ENCODE measurements around the gene CRADD. TPM values are rescaled to one million over a fixed set of nuclear protein-coding genes. Genes with fewer than 3 reads are reported as not detected.

Gene CRADD
- total RNA-seq, 1 donor from 2014 or later, result 8.7 TPM

DNA sequence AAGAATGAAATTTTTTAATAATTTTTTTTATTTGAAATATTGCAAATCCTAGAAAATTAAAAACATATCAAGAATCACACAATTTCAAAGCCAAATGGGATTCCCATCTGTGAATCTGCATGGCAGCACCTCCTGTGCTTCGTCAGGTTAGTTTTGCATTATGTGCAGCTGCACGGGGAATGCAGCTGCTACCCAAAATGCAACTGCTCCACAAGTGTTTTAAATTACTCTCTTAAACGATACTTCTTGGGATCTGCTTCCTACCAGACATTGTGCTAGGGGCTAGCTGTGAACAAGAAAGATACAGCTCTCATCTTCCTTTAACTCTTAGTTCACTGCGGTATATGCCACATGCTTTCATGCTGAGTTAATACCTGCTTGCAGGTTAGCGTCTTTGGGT, 154.2 kb downstream of the CRADD start:
- intact Hi-C loops (cut with micrococcal nuclease), result no loop called here

DNA sequence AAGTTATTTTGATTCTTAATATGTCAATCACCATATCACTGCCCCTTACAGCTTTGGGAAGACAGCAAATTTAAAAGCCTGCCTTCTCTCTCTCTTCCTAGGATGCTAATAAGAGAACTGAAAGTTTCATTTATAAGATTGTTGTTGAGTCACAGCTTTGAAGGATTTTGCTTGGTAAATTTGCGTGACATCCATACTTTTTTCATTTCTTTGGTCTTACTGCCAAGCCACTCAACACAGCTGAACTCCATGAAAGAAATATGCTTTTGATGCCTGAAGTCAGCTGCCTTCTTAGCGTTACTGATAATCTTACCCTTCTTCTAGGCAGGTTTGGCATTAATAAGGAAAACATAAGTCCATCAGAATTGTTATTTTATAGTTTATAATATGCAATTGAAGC, 155.0 kb downstream of the CRADD start:
- intact Hi-C loops (cut with micrococcal nuclease), result no loop called here

DNA sequence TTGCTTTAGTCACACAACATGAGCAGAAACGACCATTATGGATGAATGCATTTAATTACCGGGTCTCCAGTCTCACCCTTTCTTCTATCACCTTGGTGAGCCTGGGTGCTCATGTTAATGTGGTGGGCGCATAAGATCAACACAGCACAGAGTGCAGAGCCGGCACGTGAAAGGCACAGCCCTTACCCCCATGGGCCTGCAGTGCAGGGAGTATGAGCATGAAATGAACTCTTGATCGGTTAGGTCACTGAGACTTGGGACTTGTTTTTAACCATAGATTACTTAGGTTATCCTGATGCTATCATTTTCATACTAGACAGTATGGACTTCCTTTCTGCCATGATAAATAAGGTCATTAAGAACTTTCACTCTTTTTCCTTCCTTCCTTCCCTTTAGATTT, 156.8 kb downstream of the CRADD start:
- intact Hi-C loops (cut with micrococcal nuclease), result no loop called here

DNA sequence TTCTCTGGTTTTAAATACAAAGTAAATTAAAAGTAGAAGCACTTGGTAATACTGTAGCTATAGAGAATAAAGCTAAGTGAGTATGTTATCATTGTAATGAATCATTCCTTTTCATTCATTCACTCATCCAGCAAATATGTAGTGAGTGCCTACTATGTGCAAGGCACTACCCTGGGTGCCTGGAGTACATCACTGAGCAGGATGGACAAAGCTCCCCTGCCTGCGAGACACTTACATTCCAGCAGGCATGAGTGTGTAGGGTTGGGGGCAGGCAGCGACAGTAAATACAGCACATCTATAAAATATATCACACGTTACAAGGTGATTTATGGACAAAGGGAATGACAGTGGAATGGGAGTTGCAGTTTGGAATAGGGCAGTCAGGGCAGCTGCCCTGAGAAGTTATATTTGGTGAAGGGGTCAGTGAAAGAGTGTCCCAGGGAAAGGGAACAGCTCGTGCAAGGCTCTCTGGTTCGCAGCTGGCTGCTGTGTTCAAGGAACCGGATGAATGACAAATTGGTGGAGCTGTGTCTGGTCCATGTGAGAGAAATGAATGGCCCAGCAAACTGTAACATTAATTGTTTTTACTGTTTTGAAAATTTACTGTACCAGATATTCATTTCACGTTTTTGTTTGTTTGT, 159.6 kb downstream of the CRADD start:
- intact Hi-C loops (cut with micrococcal nuclease), result no loop called here

DNA sequence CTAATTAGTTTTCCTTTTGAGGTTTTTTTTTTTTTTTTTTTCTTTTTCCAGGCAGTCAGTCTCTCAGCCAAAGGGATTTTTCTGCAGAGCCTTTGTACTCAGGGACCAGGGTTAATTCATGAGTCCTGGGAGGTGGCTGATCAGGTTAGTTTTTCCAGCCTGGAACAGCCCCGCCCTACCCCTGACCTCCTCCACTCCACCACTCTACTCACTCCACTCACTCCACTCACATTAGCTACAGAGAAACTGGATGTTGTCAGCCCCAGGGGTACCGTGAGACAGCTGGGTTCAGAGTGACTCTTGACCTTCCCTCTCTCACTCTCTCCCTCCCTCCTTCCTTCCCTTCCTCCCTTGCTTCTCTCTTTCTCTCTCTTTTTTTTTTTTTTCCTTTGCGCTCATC, 161.0 kb downstream of the CRADD start:
- intact Hi-C loops (cut with micrococcal nuclease), result no loop called here

DNA sequence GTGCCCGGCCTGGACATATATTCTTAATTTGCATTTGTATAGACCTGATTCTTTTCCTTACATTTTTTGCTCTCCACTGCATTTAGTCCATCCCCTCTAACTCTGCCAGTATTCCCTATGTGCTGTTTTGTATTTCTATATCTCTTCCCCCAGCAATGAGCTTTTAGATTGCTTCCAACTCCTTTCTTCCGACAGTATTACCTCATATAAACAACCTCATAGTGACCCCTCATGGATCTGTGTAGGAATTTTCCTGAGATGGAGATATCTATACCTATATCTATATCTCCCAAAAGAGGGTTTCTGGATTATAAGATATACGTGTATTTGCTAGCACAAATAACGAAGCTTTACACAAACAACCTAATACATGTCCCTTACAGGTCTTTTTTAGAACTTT, 161.9 kb downstream of the CRADD start:
- intact Hi-C loops (cut with micrococcal nuclease), result no loop called here

DNA sequence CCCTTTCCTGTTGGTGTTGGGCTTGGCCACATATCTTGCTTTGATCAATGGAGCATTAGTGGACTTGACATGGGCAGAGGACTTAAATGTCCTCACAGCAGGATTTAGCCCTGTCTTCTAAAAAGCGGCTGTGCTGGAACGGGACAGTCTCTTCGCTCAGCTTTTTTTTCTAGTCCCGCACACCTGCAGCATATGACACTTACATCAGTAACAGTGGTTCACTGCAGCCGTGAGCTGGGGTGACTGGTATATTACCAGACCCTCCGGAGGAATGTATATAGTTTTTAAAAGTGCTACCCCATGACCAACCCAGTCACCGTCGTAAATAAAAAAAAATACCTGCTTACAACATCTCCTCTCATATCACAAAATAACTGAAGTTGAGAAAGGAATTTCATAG, 164.5 kb downstream of the CRADD start:
- intact Hi-C loops (cut with micrococcal nuclease), result no loop called here

DNA sequence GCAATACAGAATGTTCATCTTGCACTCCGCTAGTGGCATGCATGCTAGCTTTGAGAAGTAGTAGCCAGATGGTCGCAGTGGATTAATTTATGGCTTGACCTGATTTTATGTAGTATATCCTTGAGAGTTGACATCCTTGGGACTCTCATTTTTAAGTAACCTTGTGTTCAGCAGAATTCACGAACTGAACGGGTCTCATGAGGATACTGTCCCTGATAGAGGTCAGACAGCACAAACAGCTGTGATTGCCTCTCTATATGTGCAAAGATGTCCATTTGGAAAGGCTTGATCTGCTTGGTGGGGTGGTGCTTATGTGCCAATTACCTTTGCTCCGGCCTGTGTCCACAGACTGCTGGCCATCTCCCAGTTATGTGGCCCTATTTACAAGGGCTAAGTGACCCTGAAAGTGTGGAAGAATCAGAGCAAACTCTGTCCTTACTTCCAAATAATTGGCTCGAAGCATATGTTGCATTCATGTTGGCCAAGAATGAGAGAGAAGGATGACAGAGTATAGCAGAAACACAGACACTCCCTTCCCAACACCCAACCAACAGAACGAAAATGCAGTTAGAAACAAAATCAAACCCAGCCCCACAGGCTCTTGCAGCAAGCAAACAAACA, 167.1 kb downstream of the CRADD start:
- intact Hi-C loops (cut with micrococcal nuclease), result no loop called here

DNA sequence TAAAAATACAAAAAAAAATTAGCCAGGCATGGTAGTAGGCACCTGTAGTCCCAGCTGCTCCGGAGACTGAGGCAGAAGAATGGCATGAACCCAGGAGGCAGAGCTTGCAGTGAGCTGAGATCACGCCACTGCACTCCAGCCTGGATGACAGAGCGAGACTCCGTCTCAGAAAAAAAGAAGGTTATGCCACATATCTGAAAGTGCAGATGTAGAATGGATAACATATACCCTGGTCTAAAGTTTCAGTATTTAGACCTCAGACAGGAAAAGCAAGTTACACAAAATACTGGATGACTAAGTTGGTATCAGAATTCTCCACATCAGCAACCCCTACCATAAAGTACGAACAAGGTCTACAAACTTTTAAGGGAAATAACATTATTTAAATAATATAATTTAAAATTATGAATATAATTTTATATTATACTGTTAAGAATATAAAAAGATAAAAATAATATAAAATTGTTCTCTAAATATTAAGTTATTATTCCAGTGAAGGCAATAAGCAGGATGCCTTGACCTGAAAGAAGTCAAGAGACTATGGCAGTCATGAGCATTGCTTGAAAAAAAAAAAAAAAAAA, 169.9 kb downstream of the CRADD start:
- intact Hi-C loops (cut with micrococcal nuclease), result loop anchor here (1.0 to 5.0 kb wide), 10 partner anchors 34 to 277 kb away; partner anchors contain the start of gene CRADD

DNA sequence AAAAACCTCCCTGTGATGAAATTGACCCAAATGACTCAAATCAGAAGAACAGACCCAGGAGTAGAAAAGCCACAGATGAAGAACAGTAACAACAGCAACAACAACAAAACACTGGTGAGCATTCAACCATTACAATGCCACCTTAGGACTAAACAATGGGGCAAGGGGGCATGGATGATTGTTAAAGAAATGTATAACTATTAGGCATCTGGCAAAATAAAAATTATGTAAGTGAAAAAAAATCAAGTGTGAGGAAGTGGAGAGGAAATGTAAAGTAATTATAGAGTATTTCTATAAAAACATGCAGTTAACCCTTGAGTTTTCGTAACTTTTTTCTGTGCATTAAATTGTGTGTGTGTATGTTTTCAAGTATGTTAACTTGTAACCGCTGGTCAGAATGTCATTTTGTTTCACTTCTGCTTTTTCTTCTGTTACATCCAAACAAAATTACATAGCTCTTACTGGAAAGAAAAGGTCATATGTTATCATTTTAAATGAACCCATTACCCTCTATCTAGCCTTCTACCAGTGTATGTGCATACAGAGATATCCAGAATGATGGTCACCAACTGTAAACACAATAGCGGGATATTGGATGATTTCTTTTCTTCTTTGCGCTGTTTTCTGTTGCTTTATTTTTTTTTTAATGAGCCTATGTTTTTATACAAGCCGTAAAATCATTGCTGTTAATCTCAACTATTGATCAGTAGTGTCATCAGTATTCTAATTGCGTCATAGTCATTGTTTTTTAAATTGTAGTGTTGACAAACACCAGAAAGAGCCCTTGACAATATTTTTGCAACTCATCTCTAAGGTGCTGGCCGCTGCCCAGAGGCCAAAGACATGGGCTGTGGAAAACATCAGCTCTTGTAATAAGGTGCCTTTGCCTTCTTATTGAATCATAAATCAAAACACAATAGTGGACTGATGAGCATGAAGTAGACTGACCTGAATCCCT, 170.6 kb downstream of the CRADD start:
- intact Hi-C loops (cut with micrococcal nuclease), result loop anchor here (1.0 to 5.0 kb wide), 11 partner anchors 34 to 277 kb away; partner anchors contain the start of gene CRADD

DNA sequence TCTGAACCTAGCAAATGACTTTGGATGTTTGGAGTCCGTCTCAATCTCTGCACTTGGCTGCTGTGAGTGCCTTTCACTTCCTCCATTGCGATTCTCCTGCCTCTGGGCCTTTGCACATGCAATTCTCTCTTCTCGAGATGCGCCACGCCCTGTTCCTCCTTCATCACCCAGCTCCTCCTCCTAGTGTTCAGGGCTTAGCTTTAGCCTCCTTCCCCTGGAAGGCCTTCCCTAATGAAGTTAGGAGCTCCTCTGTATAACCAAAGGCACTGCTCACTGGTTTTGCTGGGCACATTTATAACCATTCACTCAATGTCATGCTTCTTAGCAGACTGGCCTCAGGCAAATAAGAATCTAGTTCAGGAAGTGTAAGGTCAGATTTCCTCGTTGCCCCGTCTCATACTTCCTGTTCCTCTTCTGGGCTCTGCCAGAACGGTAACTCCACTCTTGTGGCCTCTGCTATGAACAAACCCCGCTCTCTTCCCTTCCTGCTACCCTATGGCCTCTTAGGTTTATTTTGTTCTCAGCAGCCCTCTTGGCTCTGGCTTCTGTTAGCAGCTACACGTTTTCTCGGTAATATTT, 171.4 kb downstream of the CRADD start:
- intact Hi-C loops (cut with micrococcal nuclease), result loop anchor here (2.0 to 5.0 kb wide), 3 partner anchors 41 to 256 kb away; no protein-coding TSS in a partner anchor

DNA sequence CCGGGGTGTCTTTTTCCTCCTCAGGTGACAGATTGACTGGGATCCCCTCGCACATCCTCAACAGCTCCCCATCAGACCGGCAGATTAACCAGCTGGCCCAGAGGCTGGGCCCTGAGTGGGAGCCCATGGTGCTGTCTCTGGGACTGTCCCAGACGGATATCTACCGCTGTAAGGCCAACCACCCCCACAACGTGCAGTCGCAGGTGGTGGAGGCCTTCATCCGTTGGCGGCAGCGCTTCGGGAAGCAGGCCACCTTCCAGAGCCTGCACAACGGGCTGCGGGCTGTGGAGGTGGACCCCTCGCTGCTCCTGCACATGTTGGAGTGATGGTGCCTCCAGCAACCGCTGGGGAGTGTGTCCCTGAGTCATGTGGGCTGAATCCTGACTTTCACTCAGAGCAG, 172.8 kb downstream of the CRADD start:
- intact Hi-C loops (cut with micrococcal nuclease), result loop anchor here (2.0 to 5.0 kb wide), 3 partner anchors 43 to 258 kb away; no protein-coding TSS in a partner anchor

DNA sequence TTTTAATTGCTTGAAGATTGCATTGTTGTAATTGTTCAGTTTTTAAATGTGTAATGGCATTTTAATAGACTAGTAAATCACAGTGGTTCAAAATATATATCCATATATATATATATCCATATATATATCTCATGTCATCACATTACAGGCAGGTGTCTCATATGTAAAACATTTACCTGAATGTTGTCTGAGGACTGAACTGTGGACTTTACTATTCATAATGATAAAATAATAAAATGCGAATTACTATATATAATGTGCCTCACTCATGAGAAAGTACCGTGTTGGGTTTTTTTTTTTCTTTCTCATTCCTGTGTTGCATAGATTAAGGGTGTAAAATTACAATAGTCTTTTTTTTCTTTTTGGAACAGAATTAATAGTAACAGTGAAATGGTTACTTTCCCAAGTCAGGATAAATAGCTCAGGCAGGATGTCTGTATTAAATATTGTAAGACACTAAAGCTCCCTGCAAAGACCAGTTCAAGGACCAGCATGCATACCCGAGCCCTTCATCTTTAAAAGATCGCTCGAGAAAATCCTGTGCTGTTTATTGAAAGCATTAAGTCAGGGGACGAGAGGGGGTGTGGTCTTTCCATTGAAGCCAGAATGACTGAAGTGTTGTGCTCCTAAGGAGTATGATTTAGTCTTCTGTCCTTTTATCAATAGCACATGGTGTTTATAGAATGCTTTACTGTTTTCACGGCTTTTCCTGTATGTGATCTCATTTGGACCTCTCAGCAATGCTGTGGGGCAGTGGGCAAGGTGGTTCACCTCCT, 173.5 kb downstream of the CRADD start:
- intact Hi-C loops (cut with micrococcal nuclease), result loop anchor here (1.0 kb wide), 2 partner anchors 31 to 252 kb away; no protein-coding TSS in a partner anchor

DNA sequence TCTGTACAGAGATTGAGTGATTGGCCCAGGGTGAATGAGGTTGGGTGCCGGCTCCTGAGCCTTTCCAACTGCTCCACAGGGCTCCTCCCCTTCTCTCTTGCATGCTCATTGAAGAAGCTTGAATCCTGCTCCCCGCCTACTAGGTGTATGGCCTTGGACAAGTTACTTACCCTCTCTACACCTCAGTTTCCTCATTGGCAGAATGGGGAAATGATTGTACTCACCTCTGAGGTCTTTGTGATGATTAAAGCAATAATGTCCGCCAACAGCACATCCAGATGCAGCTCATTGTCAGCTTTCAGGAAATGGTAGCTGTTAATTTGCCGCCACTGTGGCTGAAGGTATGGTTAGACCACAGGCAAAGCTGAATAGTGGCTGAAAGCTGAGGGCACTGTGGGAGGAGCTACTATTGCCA, 174.1 kb downstream of the CRADD start:
- intact Hi-C loops (cut with micrococcal nuclease), result loop anchor here (1.0 kb wide), 2 partner anchors 30 to 251 kb away; no protein-coding TSS in a partner anchor

DNA sequence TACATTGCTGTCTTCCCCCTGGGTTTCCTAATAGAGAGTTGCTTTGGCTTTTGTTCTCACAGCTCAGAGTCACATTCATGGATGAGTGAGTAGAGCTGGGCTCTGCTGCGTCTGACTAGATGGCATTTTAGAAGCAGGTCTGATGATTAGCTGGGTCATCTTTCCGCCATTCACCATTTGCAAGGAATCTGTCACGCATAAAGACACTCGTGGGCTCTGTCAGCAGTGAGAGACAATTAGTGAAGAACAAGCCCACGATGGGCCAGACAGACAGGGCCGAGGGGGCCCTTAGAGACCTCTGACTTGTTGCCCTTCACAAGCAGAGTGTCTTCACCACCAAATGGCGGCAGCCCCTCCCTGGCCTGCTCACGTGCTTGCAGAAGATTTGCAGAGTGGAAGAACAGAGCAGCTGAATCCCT, 175.0 kb downstream of the CRADD start:
- intact Hi-C loops (cut with micrococcal nuclease), result no loop called here

DNA sequence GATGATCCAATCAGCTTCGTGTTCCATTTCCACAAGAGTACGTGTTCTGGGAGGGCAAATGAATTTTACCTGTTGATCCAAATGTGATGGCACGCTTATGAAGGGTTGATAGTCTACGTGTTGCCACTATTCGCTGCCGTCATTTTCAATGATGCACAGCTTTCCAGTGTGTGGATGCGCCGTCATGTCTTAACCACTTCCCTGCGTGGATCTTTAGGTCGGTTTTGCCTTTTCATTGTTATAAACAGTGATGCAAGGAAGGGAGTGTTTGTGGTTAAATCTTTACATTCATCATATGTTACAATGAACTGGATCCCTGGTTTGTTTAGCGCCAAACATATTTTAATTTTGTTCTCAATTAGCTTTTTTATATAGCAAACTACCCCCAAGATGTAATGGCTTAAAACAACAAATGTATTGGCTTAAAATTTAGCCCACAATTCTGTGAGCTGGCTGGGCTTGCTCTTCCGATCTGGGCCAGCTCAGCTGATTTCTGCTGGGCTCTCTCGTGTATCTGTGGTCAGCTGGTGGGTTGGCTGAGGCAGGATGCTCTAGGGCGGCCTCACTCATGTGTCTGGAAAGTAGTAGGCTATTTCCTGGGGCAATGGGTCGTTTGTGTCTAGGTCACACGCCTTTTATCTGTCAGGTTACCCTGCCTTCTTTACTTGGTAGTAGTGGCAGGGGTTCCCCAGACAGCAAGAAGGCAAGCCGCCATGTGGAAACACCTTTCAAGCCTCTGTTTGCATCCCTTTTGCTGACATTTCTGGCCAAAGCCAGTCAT, 176.7 kb downstream of the CRADD start:
- intact Hi-C loops (cut with micrococcal nuclease), result no loop called here

DNA sequence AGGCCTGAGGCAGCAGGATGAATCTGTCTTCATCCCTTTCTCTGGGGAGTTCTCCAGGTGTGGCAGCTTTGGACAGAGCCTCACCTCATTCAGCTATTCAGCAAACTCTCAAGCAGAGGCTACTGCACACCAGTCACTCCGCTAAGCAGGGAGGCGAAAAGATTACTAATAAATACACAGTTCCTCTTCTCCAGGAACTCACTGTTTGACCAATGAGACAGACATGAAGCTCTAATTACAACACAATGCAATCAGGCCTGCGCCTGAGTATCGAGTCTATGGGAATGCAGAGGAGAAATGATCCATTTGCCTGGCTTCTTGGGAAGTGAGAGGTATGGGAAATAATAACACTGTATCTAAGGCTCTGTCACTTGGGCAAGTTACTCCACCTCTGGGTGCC, 178.1 kb downstream of the CRADD start:
- intact Hi-C loops (cut with micrococcal nuclease), result no loop called here

DNA sequence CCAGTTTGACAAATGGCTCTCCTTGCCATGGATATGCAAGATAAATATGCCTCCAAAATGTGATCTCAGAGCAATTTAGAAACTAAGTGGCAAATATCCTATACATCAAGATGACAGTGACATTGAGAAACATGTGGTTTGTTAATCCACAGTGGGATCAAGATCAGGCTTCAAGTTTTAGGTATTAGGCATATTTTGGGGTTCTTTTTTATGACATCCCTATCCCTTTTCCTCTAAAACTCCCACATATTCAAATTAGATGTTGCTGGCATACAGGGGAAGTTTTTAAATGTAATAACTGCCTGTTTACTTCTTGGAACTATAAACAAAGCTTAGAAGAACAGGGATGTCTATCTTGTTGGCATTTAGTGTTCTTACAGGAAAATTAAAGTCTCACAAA, 179.4 kb downstream of the CRADD start:
- intact Hi-C loops (cut with micrococcal nuclease), result no loop called here

DNA sequence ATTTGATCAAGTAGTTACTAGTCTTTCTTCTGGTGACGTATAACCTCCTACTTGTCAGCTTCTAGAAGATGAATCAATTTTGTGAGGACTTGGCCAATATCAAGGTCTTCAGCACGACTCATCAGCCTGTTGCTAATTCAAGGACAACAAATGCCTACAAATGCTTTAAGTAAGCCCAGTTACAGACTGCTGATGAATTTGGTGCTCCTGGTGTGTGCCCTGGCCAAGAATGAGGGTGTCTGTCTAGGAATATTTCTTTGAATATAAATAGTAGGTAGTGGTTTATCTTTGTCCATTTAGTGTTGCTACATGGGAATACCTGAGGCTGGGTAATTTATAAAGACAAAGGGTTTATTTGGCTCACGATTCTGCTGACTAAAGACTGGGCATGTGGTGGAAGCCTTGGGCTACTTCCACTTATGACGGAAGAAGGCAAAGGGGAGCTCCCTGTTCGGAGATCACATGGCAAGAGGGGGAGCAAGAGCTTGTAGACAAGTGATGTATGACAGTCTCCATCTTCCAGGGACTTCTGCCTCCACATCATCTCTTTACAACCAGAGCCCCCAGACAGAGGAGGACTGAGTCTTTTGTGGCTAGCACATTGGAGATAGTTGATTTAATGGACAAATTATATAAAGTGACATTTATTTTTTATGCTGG, 180.2 kb downstream of the CRADD start:
- intact Hi-C loops (cut with micrococcal nuclease), result no loop called here
